ENCODE results near the gene NACA2.

Gene NACA2

DNA sequence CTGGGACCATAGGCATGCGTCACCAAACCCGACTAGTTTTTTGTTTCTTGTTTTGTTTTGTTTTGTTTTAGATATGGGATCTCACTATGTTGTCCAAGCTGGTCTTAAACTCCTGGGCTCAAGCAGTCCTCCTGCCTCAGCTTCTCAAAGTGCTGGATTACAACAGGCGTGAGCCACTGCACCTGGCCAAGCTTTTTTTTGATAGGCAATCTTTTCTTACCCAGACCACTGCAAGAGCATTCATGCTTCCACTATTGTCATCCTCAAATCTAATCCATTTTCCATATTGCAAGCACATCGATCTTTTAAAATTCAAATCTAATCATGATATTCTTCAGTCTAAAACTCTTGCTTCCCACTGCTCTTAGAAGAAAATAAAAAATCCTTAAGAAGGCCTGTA lies 10.3 kb upstream of the NACA2 start:
- peaks cover 42% of the 10 kb centered on the region for H3K27me3 ChIP-seq (ENCODE audit: insufficient read depth, low read length)
- H3K4me1 ChIP-seq (ENCODE audit: control insufficient read depth, insufficient read depth, low read length, unreplicated experiment) = no peaks in the 10 kb centered on the region
- H3K27ac ChIP-seq (ENCODE audit: low read depth, low read length) = no peak overlapping the region
- no peaks in the 10 kb centered on the region for H3K79me2 ChIP-seq (ENCODE audit: control insufficient read depth, insufficient read depth, low read length, unreplicated experiment)
- no peak overlapping the region for H3K4me3 ChIP-seq (ENCODE audit: low read depth, low read length)
- H3K36me3 ChIP-seq (ENCODE audit: insufficient read depth, low read length) = no peaks in the 10 kb centered on the region
- H2AFZ ChIP-seq (ENCODE audit: low read length, unreplicated experiment) = no peak overlapping the region

DNA sequence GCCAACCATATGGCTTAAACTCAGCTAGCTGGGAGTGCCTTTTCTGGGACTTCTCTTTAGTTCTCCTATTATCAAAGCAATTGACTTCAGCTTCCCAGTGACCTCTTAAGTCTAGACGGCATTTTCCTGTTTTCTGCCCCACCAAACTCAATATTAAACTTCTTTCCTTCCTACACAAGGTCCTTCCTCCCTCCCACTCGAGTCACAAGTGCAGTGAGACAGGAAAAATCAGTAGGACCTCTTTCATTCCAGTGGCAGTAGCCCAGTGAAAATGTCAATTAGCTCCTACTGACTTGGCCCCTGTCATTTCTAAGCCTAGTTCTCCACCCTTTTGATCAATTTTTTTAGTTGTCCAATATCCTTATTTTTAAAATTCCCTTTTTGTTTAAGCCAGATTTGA lies 9.6 kb upstream of the NACA2 start:
- H3K4me1 ChIP-seq (ENCODE audit: control insufficient read depth, insufficient read depth, low read length, unreplicated experiment) = no peaks in the 10 kb centered on the region
- H3K4me3 ChIP-seq (ENCODE audit: low read depth, low read length) = no peak overlapping the region
- H3K36me3 ChIP-seq (ENCODE audit: insufficient read depth, low read length) = no peaks in the 10 kb centered on the region
- H2AFZ ChIP-seq (ENCODE audit: low read length, unreplicated experiment) = no peak overlapping the region
- H3K27ac ChIP-seq (ENCODE audit: low read depth, low read length) = no peak overlapping the region
- peaks cover 49% of the 10 kb centered on the region for H3K27me3 ChIP-seq (ENCODE audit: insufficient read depth, low read length)
- H3K79me2 ChIP-seq (ENCODE audit: control insufficient read depth, insufficient read depth, low read length, unreplicated experiment) = no peaks in the 10 kb centered on the region

DNA sequence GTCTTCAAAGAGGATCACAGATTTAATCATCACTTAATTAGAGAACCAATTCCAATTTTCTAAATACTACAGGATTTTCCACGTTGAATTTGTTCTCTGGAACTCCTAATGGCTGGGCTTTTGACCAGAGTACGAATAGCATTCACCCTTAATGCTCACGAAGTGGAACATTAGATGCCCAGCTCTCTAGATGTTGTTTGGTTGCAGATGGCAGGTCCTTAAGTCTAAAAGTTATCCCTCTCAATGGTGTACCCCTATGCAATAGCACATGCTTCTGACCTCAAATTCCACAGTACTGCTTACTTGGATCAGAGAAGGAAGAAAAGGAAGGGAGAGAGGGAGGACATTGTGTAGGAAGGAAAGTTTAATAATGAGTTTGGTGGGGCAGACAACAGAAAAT lies 8.6 kb upstream of the NACA2 start:
- H2AFZ ChIP-seq (ENCODE audit: low read length, unreplicated experiment) = no peak overlapping the region
- H3K79me2 ChIP-seq (ENCODE audit: control insufficient read depth, insufficient read depth, low read length, unreplicated experiment) = no peaks in the 10 kb centered on the region
- H3K27me3 ChIP-seq (ENCODE audit: insufficient read depth, low read length) = peaks cover 58% of the 10 kb centered on the region
- H3K4me1 ChIP-seq (ENCODE audit: control insufficient read depth, insufficient read depth, low read length, unreplicated experiment) = no peaks in the 10 kb centered on the region
- H3K36me3 ChIP-seq (ENCODE audit: insufficient read depth, low read length) = no peaks in the 10 kb centered on the region
- no peak overlapping the region for H3K27ac ChIP-seq (ENCODE audit: low read depth, low read length)
- H3K4me3 ChIP-seq (ENCODE audit: low read depth, low read length) = no peak overlapping the region

DNA sequence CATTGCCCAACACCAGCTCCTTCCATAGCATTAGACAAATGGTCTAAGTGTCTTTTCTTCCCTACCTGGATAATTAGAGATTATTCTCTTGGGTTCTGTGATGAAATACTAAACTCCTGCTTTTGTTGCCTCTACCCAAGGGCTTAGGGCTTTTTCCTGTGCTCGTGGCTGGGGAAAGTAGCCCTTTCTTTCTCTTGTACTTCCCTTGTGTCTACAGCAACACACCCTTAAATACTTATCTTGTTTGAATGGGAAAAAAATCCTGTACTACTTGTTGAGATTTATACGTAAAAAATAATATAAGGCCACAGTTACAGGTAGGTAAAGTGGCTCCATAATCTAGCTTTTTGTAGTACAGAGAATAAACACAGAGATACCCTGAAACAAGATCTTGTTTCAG lies 7.0 kb upstream of the NACA2 start:
- Histone ChIP-seq H3K36me3 (ENCODE audit: insufficient read depth, low read length) (no peaks in the 10 kb centered on the region), H3K4me1 (ENCODE audit: control insufficient read depth, insufficient read depth, low read length, unreplicated experiment) (no peaks in the 10 kb centered on the region), H2AFZ (ENCODE audit: low read length, unreplicated experiment) (no peak overlapping the region), H3K27ac (ENCODE audit: low read depth, low read length) (no peak overlapping the region), H3K27me3 (ENCODE audit: insufficient read depth, low read length) (peaks cover 67% of the 10 kb centered on the region), H3K79me2 (ENCODE audit: control insufficient read depth, insufficient read depth, low read length, unreplicated experiment) (no peaks in the 10 kb centered on the region), H3K4me3 (ENCODE audit: low read depth, low read length) (no peak overlapping the region)

DNA sequence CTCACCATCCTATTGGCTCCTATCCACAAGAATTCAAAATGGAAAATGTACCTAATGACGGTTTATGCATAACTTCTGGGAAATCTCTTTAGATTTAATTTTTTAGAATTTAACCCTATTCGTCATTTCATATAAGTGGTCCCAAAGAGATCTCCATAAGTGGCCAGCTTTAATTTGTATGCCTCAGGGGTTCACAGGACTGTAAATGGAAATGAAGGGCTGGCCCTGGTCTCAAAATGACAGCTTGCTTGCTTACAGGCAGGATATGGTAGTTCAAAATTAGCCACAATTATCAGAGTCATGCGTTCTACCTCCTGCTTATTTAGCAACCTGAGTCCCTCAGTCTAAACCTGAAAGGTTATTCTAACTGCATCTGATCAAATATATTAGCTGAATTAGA lies 6.6 kb upstream of the NACA2 start:
- Histone ChIP-seq H3K4me1 (ENCODE audit: control insufficient read depth, insufficient read depth, low read length, unreplicated experiment) (no peaks in the 10 kb centered on the region), H3K27ac (ENCODE audit: low read depth, low read length) (no peak overlapping the region), H3K79me2 (ENCODE audit: control insufficient read depth, insufficient read depth, low read length, unreplicated experiment) (no peaks in the 10 kb centered on the region), H3K36me3 (ENCODE audit: insufficient read depth, low read length) (no peaks in the 10 kb centered on the region), H3K4me3 (ENCODE audit: low read depth, low read length) (no peak overlapping the region), H2AFZ (ENCODE audit: low read length, unreplicated experiment) (no peak overlapping the region), H3K27me3 (ENCODE audit: insufficient read depth, low read length) (peaks cover 71% of the 10 kb centered on the region)

DNA sequence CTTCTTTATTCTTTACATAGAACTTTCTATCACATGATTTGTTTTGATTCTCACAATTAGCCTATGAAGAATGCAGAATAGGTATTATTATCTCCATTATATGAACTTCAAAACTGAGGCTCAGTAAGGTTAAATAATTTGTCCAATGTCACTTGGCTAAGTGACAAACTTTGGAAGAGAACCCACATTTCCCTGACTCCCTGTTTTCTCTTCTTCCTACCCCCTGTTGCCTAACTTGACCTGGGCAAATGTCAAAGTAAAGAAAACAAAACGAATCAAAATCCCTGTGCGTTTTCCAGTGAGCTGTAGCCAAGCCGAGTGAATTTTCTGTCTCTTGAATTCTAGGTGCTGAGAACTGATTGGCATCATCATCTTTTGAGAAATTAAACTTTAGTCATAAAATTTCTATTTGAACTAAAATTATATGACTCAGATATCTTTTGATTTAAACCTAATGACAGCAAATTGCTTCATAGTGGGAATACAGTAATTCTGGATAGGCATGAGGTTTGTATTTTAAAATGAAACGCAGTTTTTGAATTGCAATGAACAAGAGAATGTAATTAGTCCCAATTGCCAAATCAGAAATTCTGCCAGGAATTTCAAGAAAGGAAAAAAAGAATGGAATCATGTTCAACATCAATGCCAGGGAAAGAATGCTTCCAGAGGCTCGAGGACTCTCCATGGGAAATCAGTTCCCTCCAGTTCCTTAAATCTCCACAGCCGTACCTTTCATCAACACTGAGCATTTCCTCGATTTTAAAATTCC lies 4.6 kb upstream of the NACA2 start:
- H3K36me3 ChIP-seq (ENCODE audit: insufficient read depth, low read length) = no peaks in the 10 kb centered on the region
- peaks cover 88% of the 10 kb centered on the region for H3K27me3 ChIP-seq (ENCODE audit: insufficient read depth, low read length)
- H2AFZ ChIP-seq (ENCODE audit: low read length, unreplicated experiment) = no peak overlapping the region
- H3K4me1 ChIP-seq (ENCODE audit: control insufficient read depth, insufficient read depth, low read length, unreplicated experiment) = no peaks in the 10 kb centered on the region
- no peak overlapping the region for H3K27ac ChIP-seq (ENCODE audit: low read depth, low read length)
- peak overlapping the region; percentile 4; the same call in 1 of the 2 replicates for H3K4me3 ChIP-seq (ENCODE audit: low read depth, low read length)
- H3K79me2 ChIP-seq (ENCODE audit: control insufficient read depth, insufficient read depth, low read length, unreplicated experiment) = no peaks in the 10 kb centered on the region

DNA sequence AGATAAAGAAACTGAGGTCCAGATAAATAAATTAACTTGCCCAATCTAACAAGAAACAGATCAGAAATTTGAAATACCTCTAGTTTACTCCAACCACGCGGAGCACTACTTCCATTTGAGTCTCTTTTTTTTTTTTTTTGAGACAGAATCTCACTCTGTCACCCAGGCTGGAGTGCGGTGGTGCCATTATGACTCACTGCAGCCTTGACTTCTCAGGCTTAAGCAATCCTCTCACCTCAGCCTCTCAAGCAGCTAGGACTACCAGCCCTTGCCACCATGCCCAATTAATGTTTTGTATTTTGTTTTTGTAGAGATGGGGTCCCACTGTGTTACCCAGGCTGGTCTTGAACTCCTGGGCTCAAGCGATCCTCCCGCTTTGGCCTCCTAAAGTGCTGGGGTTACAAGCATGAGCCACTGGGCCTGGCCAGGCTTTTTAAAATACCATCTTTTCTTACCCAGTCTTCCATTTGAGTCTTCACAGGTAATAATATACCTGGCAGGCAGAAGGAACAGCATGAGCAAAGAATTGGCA lies 3.3 kb upstream of the NACA2 start:
- Histone ChIP-seq H3K27me3 (ENCODE audit: insufficient read depth, low read length) (peaks cover 89% of the 10 kb centered on the region), H3K36me3 (ENCODE audit: insufficient read depth, low read length) (no peaks in the 10 kb centered on the region), H3K79me2 (ENCODE audit: control insufficient read depth, insufficient read depth, low read length, unreplicated experiment) (no peaks in the 10 kb centered on the region), H3K4me3 (ENCODE audit: low read depth, low read length) (no peak overlapping the region), H3K27ac (ENCODE audit: low read depth, low read length) (no peak overlapping the region), H2AFZ (ENCODE audit: low read length, unreplicated experiment) (no peak overlapping the region), H3K4me1 (ENCODE audit: control insufficient read depth, insufficient read depth, low read length, unreplicated experiment) (no peaks in the 10 kb centered on the region)

DNA sequence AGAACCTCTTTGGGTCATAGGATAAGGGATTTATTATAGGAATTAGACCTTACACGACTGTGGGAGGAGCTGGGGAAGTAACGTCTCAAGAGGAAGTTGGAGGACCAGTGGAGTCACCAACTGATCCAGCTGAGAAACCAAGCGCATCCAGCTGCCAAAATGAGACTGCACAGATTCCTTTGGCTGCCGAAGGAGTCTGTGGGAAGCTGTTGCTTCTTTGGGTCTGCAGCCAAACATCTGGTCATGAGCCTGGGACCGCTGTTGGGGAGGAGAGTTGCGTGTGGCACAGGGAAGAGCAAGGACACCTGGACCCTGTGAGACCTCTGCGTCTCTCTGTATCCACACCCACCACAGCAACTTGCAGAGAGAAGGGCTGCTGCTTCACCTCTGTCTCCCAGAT lies 2.4 kb upstream of the NACA2 start:
- H3K27ac ChIP-seq (ENCODE audit: low read depth, low read length) = no peak overlapping the region
- H3K4me3 ChIP-seq (ENCODE audit: low read depth, low read length) = no peak overlapping the region
- H3K4me1 ChIP-seq (ENCODE audit: control insufficient read depth, insufficient read depth, low read length, unreplicated experiment) = no peaks in the 10 kb centered on the region
- H2AFZ ChIP-seq (ENCODE audit: low read length, unreplicated experiment) = no peak overlapping the region
- no peaks in the 10 kb centered on the region for H3K36me3 ChIP-seq (ENCODE audit: insufficient read depth, low read length)
- no peaks in the 10 kb centered on the region for H3K79me2 ChIP-seq (ENCODE audit: control insufficient read depth, insufficient read depth, low read length, unreplicated experiment)
- H3K27me3 ChIP-seq (ENCODE audit: insufficient read depth, low read length) = peaks cover 80% of the 10 kb centered on the region

DNA sequence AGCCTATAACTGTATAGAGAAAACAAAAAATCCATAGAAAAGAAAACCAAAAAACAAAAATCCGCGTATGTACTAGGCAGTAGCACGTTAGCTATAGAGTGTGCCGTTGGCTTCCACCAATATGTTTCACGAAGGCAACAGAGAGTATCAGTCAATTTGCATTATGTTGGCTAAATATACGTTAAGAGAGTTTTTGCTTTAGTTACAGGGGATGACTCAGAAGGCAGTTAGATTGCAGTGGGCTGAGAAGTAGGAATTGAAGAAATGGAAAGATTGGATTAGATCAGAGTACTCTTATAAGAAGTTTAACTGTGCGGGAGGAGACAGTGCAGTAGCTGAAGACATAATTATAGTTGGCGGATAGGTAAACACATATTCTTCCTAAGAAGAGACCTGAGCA lies 911 bp upstream of the NACA2 start:
- Histone ChIP-seq H3K4me3 (ENCODE audit: low read depth, low read length) (no peak overlapping the region), H3K27me3 (ENCODE audit: insufficient read depth, low read length) (peaks cover 68% of the 10 kb centered on the region), H3K4me1 (ENCODE audit: control insufficient read depth, insufficient read depth, low read length, unreplicated experiment) (no peaks in the 10 kb centered on the region), H2AFZ (ENCODE audit: low read length, unreplicated experiment) (no peak overlapping the region), H3K79me2 (ENCODE audit: control insufficient read depth, insufficient read depth, low read length, unreplicated experiment) (no peaks in the 10 kb centered on the region), H3K36me3 (ENCODE audit: insufficient read depth, low read length) (no peaks in the 10 kb centered on the region), H3K27ac (ENCODE audit: low read depth, low read length) (no peak overlapping the region)

DNA sequence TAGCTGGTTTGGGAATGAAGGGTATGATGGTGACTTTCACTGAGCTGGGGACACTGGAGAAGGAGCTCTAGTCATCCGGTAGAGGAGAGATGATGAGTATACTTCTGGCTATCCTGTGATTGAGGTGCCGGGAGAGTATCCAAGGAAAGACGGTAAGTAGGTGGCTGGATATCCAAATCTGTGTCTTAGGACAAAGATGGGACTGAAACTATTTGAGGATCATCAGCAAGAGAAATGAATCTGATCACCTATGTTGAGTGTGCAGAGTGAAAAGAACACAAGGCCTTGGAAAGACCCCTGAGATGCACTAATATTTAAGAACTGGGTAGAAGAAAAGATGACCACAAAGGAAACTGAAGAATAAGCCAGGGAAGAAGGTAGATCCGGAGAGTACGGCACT lies 1.0 kb downstream of the NACA2 start:
- Histone ChIP-seq H3K4me1 (ENCODE audit: control insufficient read depth, insufficient read depth, low read length, unreplicated experiment) (no peaks in the 10 kb centered on the region), H3K79me2 (ENCODE audit: control insufficient read depth, insufficient read depth, low read length, unreplicated experiment) (no peaks in the 10 kb centered on the region), H3K27ac (ENCODE audit: low read depth, low read length) (no peak overlapping the region), H2AFZ (ENCODE audit: low read length, unreplicated experiment) (no peak overlapping the region), H3K27me3 (ENCODE audit: insufficient read depth, low read length) (peaks cover 48% of the 10 kb centered on the region), H3K36me3 (ENCODE audit: insufficient read depth, low read length) (no peaks in the 10 kb centered on the region), H3K4me3 (ENCODE audit: low read depth, low read length) (no peak overlapping the region)

Measured in ACC112 (cell line).